K562 (cell line): ENCODE measurements around the gene TPCN1. TPM values are rescaled to one million over a fixed set of nuclear protein-coding genes. Genes with fewer than 3 reads are reported as not detected.

Source experiments
- C11orf30 ChIP-seq: fragments of 450-650 bp; IDR thresholded peaks from 2 replicates; pipeline ENCODE4 v1.6.1; 2016; ENCODE audit warnings: low read depth, mild to moderate bottlenecking
- CTBP1 ChIP-seq: fragments of 450-650 bp; IDR thresholded peaks from 2 replicates; pipeline ENCODE4 v1.6.1; 2016; ENCODE audit warnings: borderline replicate concordance
- CUX1 ChIP-seq: fragments of 200-800 bp; sonication (Bioruptor generic); IDR thresholded peaks from 2 replicates; pipeline ENCODE4 v1.6.1; 2016; ENCODE audit warnings: missing genetic modification characterization, missing compliant biosample characterization
- DACH1 ChIP-seq: fragments of 450-650 bp; IDR thresholded peaks from 2 replicates; pipeline ENCODE4 v1.6.1; 2018; ENCODE audit not compliant: partially characterized antibody
- HMGXB4 ChIP-seq: sonication (generic); formaldehyde crosslinking; IDR thresholded peaks from 2 replicates; pipeline ENCODE4 v1.8.1; 2023; ENCODE audit warnings: mild to moderate bottlenecking, missing genetic modification reagents
- HNRNPK ChIP-seq: fragments of 200-400 bp; formaldehyde crosslinking; IDR thresholded peaks from one replicate; pipeline ENCODE4 v1.6.1; 2018; ENCODE audit warnings: mild to moderate bottlenecking, low read depth, low read length; ENCODE audit not compliant: poor library complexity, severe bottlenecking
- NRF1 ChIP-seq, 2 experiments: fragments of 450-650 bp; IDR thresholded peaks in 1 of 2; conservative IDR thresholded peaks in 1 of 2; 2 replicates each; pipeline ENCODE4 v1.6.1; 2014; ENCODE audit warnings: mild to moderate bottlenecking in 2 of 2
- PTTG1 ChIP-seq: fragments of 450-650 bp; IDR thresholded peaks from 2 replicates; pipeline ENCODE4 v1.6.1; 2016; ENCODE audit warnings: low read depth, mild to moderate bottlenecking, missing genetic modification characterization, missing compliant biosample characterization
- RB1 ChIP-seq: fragments of 450-650 bp; IDR thresholded peaks from 2 replicates; pipeline ENCODE4 v1.6.1; 2017; ENCODE audit warnings: low read depth, mild to moderate bottlenecking
- RBM34 ChIP-seq: fragments of 200-400 bp; formaldehyde crosslinking; IDR thresholded peaks from 2 replicates; pipeline ENCODE4 v1.6.1; 2018; ENCODE audit warnings: low read length, borderline replicate concordance; ENCODE audit not compliant: insufficient read depth
- SOX6 ChIP-seq: fragments of 450-650 bp; IDR thresholded peaks from 2 replicates; pipeline ENCODE4 v1.6.1; 2014; ENCODE audit warnings: mild to moderate bottlenecking
- ZNF316 ChIP-seq: fragments of 450-650 bp; IDR thresholded peaks from 2 replicates; pipeline ENCODE4 v1.6.1; 2016
- ZSCAN32 ChIP-seq: fragments of 450-650 bp; formaldehyde crosslinking; IDR thresholded peaks from 2 replicates; pipeline ENCODE4 v1.4.0; 2020; ENCODE audit warnings: mild to moderate bottlenecking, moderate library complexity
- polyA plus RNA-seq, 8 experiments: library from polyadenylated mRNA; depleted of rRNA in 4 of 8; stranded (reverse) in 5 of 8; unstranded in 3 of 8; fragments of >200 nt; fragmentation: Nextera tagmentation in 2 of 8; fragmentation: Illumina TruSeq in 1 of 8; extraction: Ambion mirVana in 2 of 8; extraction: Trizol in 1 of 8; gene quantifications; 2 replicates each; pipeline versions ENCODE4 v1.2.1 to v1.2.3, GENCODE V29; 2011 to 2014; ENCODE audit warnings: inconsistent platforms in 1 of 8, missing spikeins in 1 of 8
- total RNA-seq, 7 experiments: library from RNA; depleted of rRNA in 6 of 7; stranded (reverse); fragments of >200 nt in 6 of 7; fragmentation: Illumina TruSeq in 2 of 7; extraction: Trizol in 2 of 7; gene quantifications; 2 replicates each; pipeline versions ENCODE4 v1.2.1 to v1.2.3, GENCODE V29; 2011 to 2021; ENCODE audit warnings: low replicate concordance in 1 of 7
- TF ChIP-seq, protein P1 (sequence below), 2 experiments: fragments of 450-650 bp; conservative IDR thresholded peaks; 2 replicates each; pipeline ENCODE4 v1.6.1; 2017; ENCODE audit warnings: mild to moderate bottlenecking in 2 of 2, moderate library complexity in 2 of 2
- TF ChIP-seq, protein P2 (sequence below), 2 experiments: fragments of 450-650 bp in 1 of 2; sonication (generic) in 1 of 2; formaldehyde crosslinking in 1 of 2; IDR thresholded peaks in 1 of 2; conservative IDR thresholded peaks in 1 of 2; 2 replicates each; pipeline versions ENCODE4 v1.6.1 to v1.8.1; 2016 to 2023; ENCODE audit warnings: mild to moderate bottlenecking in 2 of 2, moderate library complexity in 2 of 2, inconsistent platforms in 1 of 2, missing genetic modification reagents in 1 of 2
- TF ChIP-seq, protein P3 (sequence below): fragments of 450-650 bp; formaldehyde crosslinking; IDR thresholded peaks from 2 replicates; pipeline ENCODE4 v1.4.0; 2020; ENCODE audit warnings: mild to moderate bottlenecking

Gene TPCN1
- total and polyA plus RNA-seq, 9 of the 15 experiments (the other 6 are each of a cell fraction or from before 2014, with no cell fraction given): 0.80 to 23.8 (median 7.4) TPM

DNA sequence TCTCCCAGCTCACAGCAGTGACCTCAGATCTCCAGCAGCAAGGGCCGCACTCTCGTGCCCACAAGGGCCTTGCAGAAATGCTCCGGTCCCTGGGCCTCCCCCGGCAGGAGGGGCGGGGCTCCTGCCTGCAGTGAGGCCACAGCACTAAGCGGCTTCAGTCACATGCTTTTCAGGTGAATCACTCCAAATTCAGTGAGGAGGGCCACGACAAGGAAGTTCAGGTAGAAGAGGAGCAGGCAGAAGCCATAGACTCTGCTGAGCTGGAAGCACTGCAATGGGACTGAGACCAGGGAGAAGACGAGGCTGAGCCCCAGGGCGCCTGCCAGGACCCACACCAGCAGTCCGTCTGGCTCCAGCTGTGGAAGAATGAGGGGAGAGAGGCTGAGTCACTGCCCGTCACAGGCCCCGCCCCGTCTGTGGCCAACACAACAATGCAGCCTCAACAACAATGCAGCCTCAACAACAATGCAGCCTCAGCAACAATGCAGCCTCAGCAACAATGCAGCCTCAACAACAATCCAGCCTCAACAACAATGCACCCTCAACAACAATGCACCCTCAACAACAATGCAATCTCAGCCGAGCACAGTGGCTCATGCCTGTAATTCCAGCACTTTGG lies 78.5 kb downstream of the TPCN1 start (continued):
- TF ChIP-seq RB1 (peak; percentile 23; the same call in 1 of the 2 replicates), ZSCAN32 (CRISPR knock-in tag) (no peak), SOX6 (peak; percentile 77), RBM34 (no peak), CUX1 (CRISPR knock-in tag) (no peak), PTTG1 (tag) (no peak), CTBP1 (peak; percentile 63; the same call in 1 of the 2 replicates), NRF1 (conservative IDR thresholded peaks at IDR 0.05 in 1 of 2, IDR thresholded peaks at IDR 0.05 in 1 of 2) (0 out of 4 replicates have a peak, but pooled peaks of 1 of the 2 experiments have one; percentile 31), C11orf30 (peak; percentile 85), HNRNPK (no peak), HMGXB4 (CRISPR knock-in tag) (no peak), ZNF316 (peak; percentile 83), DACH1 (no peak)
- TF ChIP-seq, protein P1, sequence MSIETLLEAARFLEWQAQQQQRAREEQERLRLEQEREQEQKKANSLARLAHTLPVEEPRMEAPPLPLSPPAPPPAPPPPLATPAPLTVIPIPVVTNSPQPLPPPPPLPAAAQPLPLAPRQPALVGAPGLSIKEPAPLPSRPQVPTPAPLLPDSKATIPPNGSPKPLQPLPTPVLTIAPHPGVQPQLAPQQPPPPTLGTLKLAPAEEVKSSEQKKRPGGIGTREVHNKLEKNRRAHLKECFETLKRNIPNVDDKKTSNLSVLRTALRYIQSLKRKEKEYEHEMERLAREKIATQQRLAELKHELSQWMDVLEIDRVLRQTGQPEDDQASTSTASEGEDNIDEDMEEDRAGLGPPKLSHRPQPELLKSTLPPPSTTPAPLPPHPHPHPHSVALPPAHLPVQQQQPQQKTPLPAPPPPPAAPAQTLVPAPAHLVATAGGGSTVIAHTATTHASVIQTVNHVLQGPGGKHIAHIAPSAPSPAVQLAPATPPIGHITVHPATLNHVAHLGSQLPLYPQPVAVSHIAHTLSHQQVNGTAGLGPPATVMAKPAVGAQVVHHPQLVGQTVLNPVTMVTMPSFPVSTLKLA (conservative IDR thresholded peaks at IDR 0.05): peak in 1 of 2 experiments; percentile 63; a peak in 1 of 4 replicates
- TF ChIP-seq, protein P2, sequence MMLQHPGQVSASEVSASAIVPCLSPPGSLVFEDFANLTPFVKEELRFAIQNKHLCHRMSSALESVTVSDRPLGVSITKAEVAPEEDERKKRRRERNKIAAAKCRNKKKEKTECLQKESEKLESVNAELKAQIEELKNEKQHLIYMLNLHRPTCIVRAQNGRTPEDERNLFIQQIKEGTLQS (IDR thresholded peaks at IDR 0.05): peak; percentile 74
- TF ChIP-seq, protein P2 (CRISPR knock-in tag; conservative IDR thresholded peaks at IDR 0.05): no peak; the same call in 1 of the 2 replicates
- TF ChIP-seq, protein P3, sequence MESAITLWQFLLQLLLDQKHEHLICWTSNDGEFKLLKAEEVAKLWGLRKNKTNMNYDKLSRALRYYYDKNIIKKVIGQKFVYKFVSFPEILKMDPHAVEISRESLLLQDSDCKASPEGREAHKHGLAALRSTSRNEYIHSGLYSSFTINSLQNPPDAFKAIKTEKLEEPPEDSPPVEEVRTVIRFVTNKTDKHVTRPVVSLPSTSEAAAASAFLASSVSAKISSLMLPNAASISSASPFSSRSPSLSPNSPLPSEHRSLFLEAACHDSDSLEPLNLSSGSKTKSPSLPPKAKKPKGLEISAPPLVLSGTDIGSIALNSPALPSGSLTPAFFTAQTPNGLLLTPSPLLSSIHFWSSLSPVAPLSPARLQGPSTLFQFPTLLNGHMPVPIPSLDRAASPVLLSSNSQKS (CRISPR knock-in tag): no peak
